ENCODE measurements around the gene VPS13D.

VPS13D gene

GRCh38 chr1:12410351-12410750, 180.5 kb downstream of the VPS13D start:
- DNase-seq: no peak

GRCh38 chr1:12411098-12411497, 181.3 kb downstream of the VPS13D start:
- DNase-seq: no peak

- DNase-seq: no peak
These were observed 181.9 kb downstream of the VPS13D start for GRCh38 chr1:12411747-12412146.

- DNase-seq: no peak
These were observed 182.6 kb downstream of the VPS13D start for GRCh38 chr1:12412439-12412838.

GRCh38 chr1:12413664-12414410, 184.0 kb downstream of the VPS13D start:
- no peak for DNase-seq

GRCh38 chr1:12414444-12415018, 184.7 kb downstream of the VPS13D start:
- DNase-seq: no peak

- no peak for DNase-seq
These were observed 185.2 kb downstream of the VPS13D start for GRCh38 chr1:12415038-12415466.

GRCh38 chr1:12416101-12416500, 186.3 kb downstream of the VPS13D start:
- DNase-seq: no peak

GRCh38 chr1:12416744-12417143, 186.9 kb downstream of the VPS13D start:
- DNase-seq: no peak

- DNase-seq: no peak
These were observed 187.6 kb downstream of the VPS13D start for GRCh38 chr1:12417389-12417788.

- DNase-seq: no peak
These were observed 190.3 kb downstream of the VPS13D start for GRCh38 chr1:12420171-12420570.

- DNase-seq: no peak
These were observed 192.7 kb downstream of the VPS13D start for GRCh38 chr1:12422488-12422887.

GRCh38 chr1:12424087-12424529, 194.3 kb downstream of the VPS13D start:
- DNase-seq: no peak

GRCh38 chr1:12424793-12425192, 195.0 kb downstream of the VPS13D start:
- no peak for DNase-seq

- no peak for DNase-seq
These were observed 196.2 kb downstream of the VPS13D start for GRCh38 chr1:12426030-12426429.

GRCh38 chr1:12428334-12428733, 198.5 kb downstream of the VPS13D start:
- DNase-seq: no peak

GRCh38 chr1:12430525-12430924, 200.7 kb downstream of the VPS13D start:
- no peak for DNase-seq

GRCh38 chr1:12432897-12433296, 203.1 kb downstream of the VPS13D start:
- DNase-seq: no peak

- no peak for DNase-seq
These were observed 203.7 kb downstream of the VPS13D start for GRCh38 chr1:12433323-12434053.

GRCh38 chr1:12434174-12434573, 204.3 kb downstream of the VPS13D start:
- peak; percentile 59 to 62 for DNase-seq

- DNase-seq: no peak
These were observed 204.9 kb downstream of the VPS13D start for GRCh38 chr1:12434686-12435085.

- no peak for DNase-seq
These were observed 206.0 kb downstream of the VPS13D start for GRCh38 chr1:12435639-12436344.

- no peak for DNase-seq
These were observed 206.5 kb downstream of the VPS13D start for GRCh38 chr1:12436345-12436658.

All from activated CD4-positive, alpha-beta T cell treated with anti-CD3 and anti-CD28 coated beads, Interleukin-2, amount 50 U/mL, for 4 hours (primary cell).